Measurements from ENCODE around the gene PRSS56.

DNA sequence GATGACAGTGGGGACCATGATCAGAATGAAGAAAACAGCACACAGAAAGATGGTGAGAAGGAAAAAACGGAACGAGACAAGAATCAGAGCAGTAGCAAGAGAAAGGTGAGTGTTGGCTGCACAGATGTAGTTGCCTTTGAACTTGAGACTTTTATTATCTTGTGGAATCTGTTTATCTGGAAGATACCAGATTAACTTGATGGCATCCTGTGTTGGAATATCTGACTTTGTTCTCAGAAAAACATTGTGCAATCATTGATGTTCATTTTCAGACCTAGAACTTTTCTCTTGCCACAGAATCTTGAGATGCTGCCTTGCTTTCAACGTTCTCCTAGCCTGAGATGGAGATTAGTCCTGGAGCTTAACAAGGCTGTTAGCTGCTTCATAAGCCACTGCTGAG is 36.2 kb downstream of the PRSS56 start:
- TF ChIP-seq POLR2A (IDR thresholded peaks at IDR 0.05) (no peak), CTCF (IDR thresholded peaks at IDR 0.05) (no peak), POLR2AphosphoS5 (IDR thresholded peaks at IDR 0.05) (no peak), EP300 (IDR thresholded peaks at IDR 0.05) (no peak)
